ENCODE data around the gene KCNAB2.

- no peak for TF ChIP-seq POLR2A (IDR thresholded peaks at IDR 0.05)
- no peak for TF ChIP-seq CTCF (IDR thresholded peaks at IDR 0.05)
- TF ChIP-seq EP300 (IDR thresholded peaks at IDR 0.05), result no peak
- no peak for TF ChIP-seq POLR2AphosphoS5 (IDR thresholded peaks at IDR 0.05)
Observed at GRCh38 chr1:6023346-6023745, 22.3 kb upstream of the KCNAB2 start.
